ENCODE measurements around the gene RGS7.

- no peak for TF ChIP-seq CTCF (IDR thresholded peaks at IDR 0.05)
- no peak for TF ChIP-seq NPAS2 (CRISPR knock-in tag; IDR thresholded peaks at IDR 0.05; ENCODE audit: borderline replicate concordance)
- no peak for TF ChIP-seq MAZ (IDR thresholded peaks at IDR 0.05; ENCODE audit: borderline replicate concordance, low read depth, low read length)
- no peak for TF ChIP-seq POLR2A (IDR thresholded peaks at IDR 0.05; ENCODE audit: low read length)
- TF ChIP-seq EP300 (IDR thresholded peaks at IDR 0.05) = no peak
- no peak for TF ChIP-seq HMGXB4 (CRISPR knock-in tag; IDR thresholded peaks at IDR 0.05; ENCODE audit: borderline replicate concordance)
- no peak for TF ChIP-seq ZSCAN20 (CRISPR knock-in tag; IDR thresholded peaks at IDR 0.05)
- TF ChIP-seq RAD21 (conservative IDR thresholded peaks at IDR 0.05 in 1 of 2, IDR thresholded peaks at IDR 0.05 in 1 of 2) = no peak
- TF ChIP-seq BCL3 (IDR thresholded peaks at IDR 0.05) = no peak
- no peak for TF ChIP-seq MAX (IDR thresholded peaks at IDR 0.05)
These were observed 357.2 kb downstream of the RGS7 start for GRCh38 chr1:240999826-241000225.
